Thyroid gland (tissue), 4 donors: Measurements from ENCODE around the gene GUCA2A.

Source experiments
- CTCF ChIP-seq, 6 experiments: fragments of 200-600 bp in 3 of 6; fragments of 450-650 bp in 3 of 6; sonication (generic) in 3 of 6; IDR thresholded peaks; one replicate each; pipeline ENCODE4 v1.5.1; 2016 to 2019; ENCODE audit warnings: antibody characterized with exemption in 6 of 6, mild to moderate bottlenecking in 2 of 6, inconsistent platforms in 1 of 6, moderate library complexity in 1 of 6
- POLR2A ChIP-seq, 2 donors: fragments of 450-650 bp; IDR thresholded peaks; one replicate each; pipeline ENCODE4 v1.6.1; 2017; ENCODE audit warnings: antibody characterized with exemption in 2 of 2, mild to moderate bottlenecking in 2 of 2, moderate library complexity in 1 of 2

- no peak for TF ChIP-seq POLR2A (IDR thresholded peaks at IDR 0.05)
- TF ChIP-seq CTCF (IDR thresholded peaks at IDR 0.05) = no peak
Observed at GRCh38 chr1:42154685-42155084, 9.9 kb downstream of the GUCA2A start.
